Right lobe of liver (tissue), 6 donors: ENCODE results near the gene TJP1. TPM values are rescaled to one million over a fixed set of nuclear protein-coding genes. Genes with fewer than 3 reads are reported as not detected.

ENCODE experiments used
- ATAC-seq, 4 donors: fragments of 200-7000 bp; cut with Tn5 transposase; one replicate each; pipeline ENCODE4 v1.9.1; 2020; ENCODE audit warnings: mild to moderate bottlenecking in 4 of 4, moderate library complexity in 4 of 4
- DNase-seq, 3 donors: peaks; one replicate each; pipeline ENCODE4 v3.0.0-alpha.2; 2020
- H3K27ac ChIP-seq, 3 donors: fragments of 200-600 bp; one replicate each; pipeline ENCODE4 v1.8.0; 2022
- H3K27me3 ChIP-seq, 2 donors: fragments of 200-600 bp; one replicate each; pipeline ENCODE4 v1.8.0; 2022
- H3K36me3 ChIP-seq, 4 donors: fragments of 200-600 bp; sonication (generic) in 1 of 4; one replicate each; pipeline versions ENCODE4 v1.5.1 to v1.8.0; 2017 to 2022; ENCODE audit warnings: control low read depth in 1 of 4
- H3K4me1 ChIP-seq, 4 donors: fragments of 200-600 bp; sonication (generic) in 1 of 4; one replicate each; pipeline versions ENCODE4 v1.5.1 to v1.8.0; 2017 to 2022; ENCODE audit warnings: control low read depth in 1 of 4
- H3K4me3 ChIP-seq, 3 donors: fragments of 200-600 bp; one replicate each; pipeline ENCODE4 v1.8.0; 2022
- H3K9me3 ChIP-seq, 4 donors: fragments of 200-600 bp; sonication (generic) in 1 of 4; one replicate each; pipeline versions ENCODE4 v1.5.1 to v1.8.0; 2017 to 2022; ENCODE audit warnings: control low read depth in 1 of 4
- CTCF ChIP-seq, 4 donors: fragments of 200-600 bp in 3 of 4; fragments of 450-650 bp in 1 of 4; IDR thresholded peaks; one replicate each; pipeline versions ENCODE4 v1.5.1 to v1.8.0; 2016 to 2022; ENCODE audit warnings: antibody characterized with exemption in 4 of 4, mild to moderate bottlenecking in 2 of 4
- POLR2A ChIP-seq: fragments of 450-650 bp; IDR thresholded peaks from one replicate; pipeline ENCODE4 v1.6.1; 2017; ENCODE audit warnings: antibody characterized with exemption, mild to moderate bottlenecking
- WGBS: methylation state at CpG from one replicate; pipeline ENCODE4 v1.1.6; 2018; ENCODE audit warnings: low coverage, low lambda C conversion rate; ENCODE audit not compliant: insufficient coverage; ENCODE audit errors: missing lambda C conversion rate; 5-methylcytosine and 5-hydroxymethylcytosine counted together
- intact Hi-C, 2 donors: fragments of 100-400 bp; cut with DNase I; formaldehyde crosslinking; loops; one replicate each; pipeline versions ENCODE4 v1.11.2 to v1.14.1; 2022
- total RNA-seq, 6 experiments: library from RNA; depleted of rRNA in 2 of 6; stranded (reverse); fragments of >200 nt in 2 of 6; fragmentation: NEBNext Ultra II Directional in 3 of 6; extraction: Animal tissue kit (Norgen Biotek cat#: 25700) in 3 of 6; gene quantifications; one replicate each; pipeline versions ENCODE4 v1.1.0 to v1.2.4, GENCODE V29; 2016 to 2023
- donor health status: DM: no; HTN: yes; CAD: no.
- donor health status: DM: no; HTN: no; CAD: no.
- donor health status: DM: no; HTN: no; CAD: no.
- donor health status: DM: no; HTN: yes; CAD: no.
- donor health status: DM: no; HTN: yes; CAD: no.

TJP1 gene
- total RNA-seq, 6 experiments from 2014 or later = 22.5 to 57.3 (median 35.9) TPM

- Histone ChIP-seq H3K27ac (no peak overlapping the region), H3K9me3 (no peaks in the 10 kb centered on the region), H3K4me1 (no peaks in the 10 kb centered on the region), H3K36me3 (no peaks in the 10 kb centered on the region), H3K27me3 (no peaks in the 10 kb centered on the region), H3K4me3 (no peak overlapping the region)
- ATAC-seq (no peak), DNase-seq (no peak)
- 93% methylated on average over 8 of the region's 8 CpGs for WGBS
- intact Hi-C loops = no loop called here
- TF ChIP-seq CTCF (IDR thresholded peaks at IDR 0.05) (no peak), POLR2A (no peak)
Measured at GRCh38 chr15:29853211-29853987, 31.1 kb upstream of the TJP1 start.

DNA sequence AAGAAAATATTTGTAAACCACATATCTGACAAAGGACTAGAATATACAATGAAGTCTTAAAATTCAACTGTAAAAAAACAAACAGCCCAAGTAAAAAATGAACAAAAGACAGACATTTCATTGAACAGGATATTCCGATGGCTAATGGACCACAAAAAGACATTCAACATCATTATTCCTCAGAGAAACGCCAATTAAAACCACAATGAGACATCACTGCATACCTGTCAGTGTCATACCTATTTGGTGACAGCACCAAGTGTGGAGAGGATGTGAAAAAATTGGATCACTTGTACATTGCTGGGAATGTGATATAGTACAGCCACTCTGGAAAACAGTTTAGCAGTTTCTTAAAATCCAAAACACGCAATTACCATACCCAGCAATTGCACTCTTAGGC lies 29.9 kb upstream of the TJP1 start:
- WGBS = 96% methylated on average over 3 of the region's 3 CpGs
- Histone ChIP-seq H3K36me3 (no peaks in the 10 kb centered on the region), H3K27ac (no peak overlapping the region), H3K9me3 (no peaks in the 10 kb centered on the region), H3K4me3 (no peak overlapping the region), H3K4me1 (no peaks in the 10 kb centered on the region), H3K27me3 (no peaks in the 10 kb centered on the region)
- DNase-seq = no peak
- TF ChIP-seq POLR2A = no peak
- TF ChIP-seq CTCF (IDR thresholded peaks at IDR 0.05) = no peak
- no peak for ATAC-seq
- intact Hi-C loops = no loop called here

- H3K9me3 ChIP-seq = no peaks in the 10 kb centered on the region
- WGBS = 100% methylated on average over 4 of the region's 7 CpGs
Measured at GRCh38 chr15:29849716-29850115, 27.4 kb upstream of the TJP1 start.

DNA sequence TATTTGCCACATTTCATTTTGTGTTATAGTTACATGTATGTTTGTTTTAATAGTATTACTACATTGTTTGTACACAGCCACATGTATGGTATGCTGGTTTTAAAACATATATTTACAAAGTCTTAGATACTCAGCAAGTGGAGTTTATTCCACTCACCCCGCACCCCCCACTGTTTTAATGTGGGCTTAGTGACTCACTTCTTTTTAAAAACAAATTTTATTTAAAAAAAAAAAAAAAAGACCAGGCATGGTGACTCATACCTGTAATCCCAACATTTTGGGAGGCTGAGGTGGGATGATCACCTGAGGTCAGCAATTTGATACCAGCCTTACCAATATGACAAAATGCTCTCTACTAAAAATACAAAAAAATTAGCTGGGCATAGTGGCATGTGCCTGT lies 26.9 kb upstream of the TJP1 start:
- H3K4me1 ChIP-seq = no peaks in the 10 kb centered on the region
- no peaks in the 10 kb centered on the region for H3K9me3 ChIP-seq
- no peak overlapping the region for H3K27ac ChIP-seq
- ATAC-seq (no peak), DNase-seq (no peak)
- TF ChIP-seq POLR2A = no peak
- no peaks in the 10 kb centered on the region for H3K27me3 ChIP-seq
- no peak overlapping the region for H3K4me3 ChIP-seq
- intact Hi-C loops = no loop called here
- H3K36me3 ChIP-seq = no peaks in the 10 kb centered on the region
- WGBS = 88% methylated on average over 1 of the region's 1 CpG

More at GRCh38 chr15:29849716-29850115, 27.4 kb upstream of the TJP1 start:
- Histone ChIP-seq H3K27ac (no peak overlapping the region), H3K27me3 (no peaks in the 10 kb centered on the region), H3K4me3 (no peak overlapping the region), H3K4me1 (no peaks in the 10 kb centered on the region), H3K36me3 (no peaks in the 10 kb centered on the region)
- no peak for TF ChIP-seq CTCF (IDR thresholded peaks at IDR 0.05)
- TF ChIP-seq POLR2A = no peak
- ATAC-seq = no peak
- no peak for DNase-seq
- intact Hi-C loops = no loop called here

DNA sequence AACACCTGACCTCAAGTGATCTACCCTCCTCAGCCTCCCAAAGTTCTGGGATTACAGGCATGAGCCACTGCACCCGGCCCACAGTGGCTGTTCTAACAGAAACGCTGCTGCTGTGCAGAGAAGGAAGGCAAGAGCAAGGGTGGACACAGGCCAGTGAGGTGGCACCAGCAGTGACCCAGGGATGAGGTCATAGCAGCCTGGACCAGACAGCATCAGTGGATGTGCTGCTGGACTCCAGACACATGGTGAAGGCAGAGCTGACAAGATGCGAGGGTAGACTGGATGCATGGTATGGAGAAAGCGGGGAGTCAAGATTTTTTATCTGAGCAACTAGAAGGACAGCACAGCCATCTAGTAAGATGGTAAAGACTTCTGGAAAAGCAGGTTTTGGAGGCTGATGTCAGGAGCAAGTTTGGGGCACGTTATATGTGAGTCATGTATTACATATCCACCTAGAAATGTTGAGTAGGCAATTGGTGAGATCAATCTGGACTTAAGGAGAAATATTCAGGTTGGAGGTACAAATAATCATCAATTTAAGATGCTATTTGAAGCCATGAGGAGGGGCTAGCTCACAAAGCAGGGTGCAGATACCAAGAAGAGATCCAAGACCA lies 22.1 kb upstream of the TJP1 start:
- H3K27ac ChIP-seq = no peak overlapping the region
- H3K36me3 ChIP-seq = no peaks in the 10 kb centered on the region
- H3K4me1 ChIP-seq = peaks cover 0 to 14% (median 4%) of the 10 kb centered on the region in 4 donors
- H3K4me3 ChIP-seq = no peak overlapping the region
- no peak for TF ChIP-seq CTCF (IDR thresholded peaks at IDR 0.05)
- no peak for TF ChIP-seq POLR2A
- WGBS = 78% methylated on average over 5 of the region's 5 CpGs
- intact Hi-C loops = no loop called here
- H3K27me3 ChIP-seq = no peaks in the 10 kb centered on the region
- ATAC-seq (no peak), DNase-seq (no peak)
- H3K9me3 ChIP-seq = no peaks in the 10 kb centered on the region
